Breast epithelium (tissue), 3 donors: ENCODE data around the gene RASA3.

ENCODE experiments used
- CTCF ChIP-seq, 3 donors: fragments of 450-650 bp; IDR thresholded peaks; one replicate each; pipeline ENCODE4 v1.5.1; 2016 to 2017; ENCODE audit warnings: antibody characterized with exemption in 3 of 3, mild to moderate bottlenecking in 3 of 3, moderate library complexity in 3 of 3
- POLR2A ChIP-seq: fragments of 450-650 bp; IDR thresholded peaks from one replicate; pipeline ENCODE4 v1.6.1; 2016; ENCODE audit warnings: antibody characterized with exemption, mild to moderate bottlenecking, moderate library complexity
- POLR2AphosphoS5 ChIP-seq, 3 donors: sonication (generic); formaldehyde crosslinking; IDR thresholded peaks; one replicate each; pipeline ENCODE4 v1.6.1; 2017; ENCODE audit warnings: antibody characterized with exemption in 3 of 3

DNA sequence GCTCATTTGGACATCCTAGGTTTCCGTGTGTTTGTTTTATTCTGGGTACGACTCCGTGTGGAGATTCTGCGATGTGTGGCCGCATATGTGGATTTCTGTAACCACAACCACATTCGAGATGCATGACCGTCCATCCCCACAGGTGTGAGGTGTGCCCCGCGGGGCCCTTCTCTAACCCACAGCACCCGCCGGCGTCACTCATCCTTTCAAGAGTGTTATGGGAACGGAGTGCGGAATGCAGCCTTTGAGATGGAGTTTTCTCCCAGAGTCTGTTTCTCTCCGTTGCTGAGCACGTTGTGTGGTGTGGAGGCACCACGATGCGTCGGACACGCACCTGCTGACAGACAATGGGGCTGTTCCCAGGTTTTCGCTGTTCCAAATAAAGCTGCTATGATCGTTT is 198.5 kb downstream of the RASA3 start:
- TF ChIP-seq CTCF (IDR thresholded peaks at IDR 0.05), result no peak
- TF ChIP-seq POLR2AphosphoS5 (IDR thresholded peaks at IDR 0.05), result no peak
- TF ChIP-seq POLR2A, result no peak
